GM13976 (cell line): ENCODE results near the gene CMTM8.

Experiments used
- DNase-seq: peaks from one replicate; pipeline ENCODE4 v3.0.0; 2012; ENCODE audit warnings: low spot score
- CTCF ChIP-seq: IDR thresholded peaks from 2 replicates; pipeline ENCODE4 v1.5.1; 2012; ENCODE audit warnings: borderline replicate concordance, mild to moderate bottlenecking; ENCODE audit not compliant: insufficient read depth; ENCODE audit errors: extremely low read depth, missing control alignments, control extremely low read depth
- in situ Hi-C: fragments of 300-500 bp; cut with MboI; formaldehyde crosslinking; loops from one replicate; pipeline ENCODE4 v1.12.0; 2022; ENCODE audit warnings: low sequenced_read_pairs, mixed read lengths, inconsistent platforms; ENCODE audit not compliant: unreplicated experiment

Gene CMTM8

GRCh38 chr3:32216172-32216783, 22.2 kb upstream of the CMTM8 start:
- TF ChIP-seq CTCF = no peak
- in situ Hi-C loops = no loop called here
- no peak for DNase-seq

DNA sequence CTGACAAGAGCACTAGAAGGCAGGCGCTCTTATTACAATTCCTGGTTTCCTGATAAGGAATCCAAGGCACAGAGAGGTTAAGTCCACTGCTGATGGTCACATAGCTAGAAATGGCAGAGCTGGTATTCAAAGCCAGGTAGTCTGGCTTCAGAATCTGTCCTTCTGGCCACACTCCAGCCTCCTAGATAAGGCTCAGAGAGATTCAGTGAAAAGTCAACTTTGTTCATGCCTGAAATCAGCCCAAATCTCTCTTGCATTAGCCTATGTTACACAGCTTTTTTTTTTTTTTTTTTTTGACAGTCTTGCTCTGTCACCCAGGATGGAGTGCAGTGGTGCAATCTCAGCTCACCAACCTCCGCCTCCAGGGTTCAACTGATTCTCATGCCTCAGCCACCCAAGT, 21.1 kb upstream of the CMTM8 start:
- TF ChIP-seq CTCF = no peak
- in situ Hi-C loops = no loop called here

DNA sequence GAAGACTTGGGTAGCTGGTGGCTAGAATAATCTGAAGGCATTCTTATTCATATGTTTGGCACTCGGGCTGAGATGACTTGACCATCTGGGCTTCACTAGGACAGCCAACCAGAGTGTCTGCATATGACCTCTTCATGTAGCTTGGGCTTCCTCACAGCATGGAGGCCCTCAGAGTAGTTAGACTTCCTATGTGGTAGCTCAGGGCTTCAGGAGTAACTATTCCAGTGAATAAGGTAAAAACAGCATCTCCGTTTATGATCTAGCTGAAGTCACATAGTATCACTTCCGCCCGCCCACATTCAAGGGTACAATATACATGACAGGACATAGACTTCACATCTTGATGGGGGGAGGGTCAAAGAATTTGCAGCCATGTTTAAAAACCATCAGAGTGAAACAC, 18.9 kb upstream of the CMTM8 start:
- DNase-seq = no peak
- no peak for TF ChIP-seq CTCF
- in situ Hi-C loops = no loop called here

More for the DNA sequence above, 21.1 kb upstream of the CMTM8 start:
- no peak for DNase-seq

DNA sequence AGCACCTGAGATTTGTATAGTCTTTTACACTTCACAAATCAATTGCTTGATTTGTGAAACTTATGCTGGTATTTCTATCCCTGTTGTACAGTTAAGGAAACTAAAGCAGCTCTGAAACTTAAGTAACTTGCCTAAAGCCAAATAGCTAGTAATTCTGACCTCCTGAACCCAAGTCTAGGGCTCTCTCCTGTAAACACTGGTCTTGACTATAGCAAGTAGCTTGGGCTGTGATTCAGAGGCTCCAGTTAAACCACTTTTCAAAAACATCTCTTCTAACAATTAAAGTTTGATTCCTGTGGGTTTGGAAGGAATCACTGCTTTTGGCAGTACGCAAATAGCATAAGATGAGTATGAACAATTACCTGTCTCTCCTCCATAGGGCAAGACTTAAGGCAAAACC, 18.5 kb upstream of the CMTM8 start:
- DNase-seq = no peak
- TF ChIP-seq CTCF = no peak
- in situ Hi-C loops = no loop called here

- no peak for TF ChIP-seq CTCF
- in situ Hi-C loops = no loop called here
- DNase-seq = no peak
Observed at GRCh38 chr3:32222950-32223349, 15.5 kb upstream of the CMTM8 start.

GRCh38 chr3:32224016-32224516, 14.4 kb upstream of the CMTM8 start:
- DNase-seq = no peak
- in situ Hi-C loops = no loop called here

More at GRCh38 chr3:32224016-32224516, 14.4 kb upstream of the CMTM8 start:
- no peak for TF ChIP-seq CTCF
